C4-2B (cell line): ENCODE results near the gene PRPF18.

ENCODE experiments used
- ZFX ChIP-seq: fragments of 450-650 bp; IDR thresholded peaks from 2 replicates; pipeline ENCODE4 v1.6.1; 2017
- TF ChIP-seq, protein P1 (sequence below): fragments of 450-650 bp; conservative IDR thresholded peaks from 2 replicates; pipeline ENCODE4 v1.5.1; 2017; ENCODE audit warnings: mild to moderate bottlenecking

DNA sequence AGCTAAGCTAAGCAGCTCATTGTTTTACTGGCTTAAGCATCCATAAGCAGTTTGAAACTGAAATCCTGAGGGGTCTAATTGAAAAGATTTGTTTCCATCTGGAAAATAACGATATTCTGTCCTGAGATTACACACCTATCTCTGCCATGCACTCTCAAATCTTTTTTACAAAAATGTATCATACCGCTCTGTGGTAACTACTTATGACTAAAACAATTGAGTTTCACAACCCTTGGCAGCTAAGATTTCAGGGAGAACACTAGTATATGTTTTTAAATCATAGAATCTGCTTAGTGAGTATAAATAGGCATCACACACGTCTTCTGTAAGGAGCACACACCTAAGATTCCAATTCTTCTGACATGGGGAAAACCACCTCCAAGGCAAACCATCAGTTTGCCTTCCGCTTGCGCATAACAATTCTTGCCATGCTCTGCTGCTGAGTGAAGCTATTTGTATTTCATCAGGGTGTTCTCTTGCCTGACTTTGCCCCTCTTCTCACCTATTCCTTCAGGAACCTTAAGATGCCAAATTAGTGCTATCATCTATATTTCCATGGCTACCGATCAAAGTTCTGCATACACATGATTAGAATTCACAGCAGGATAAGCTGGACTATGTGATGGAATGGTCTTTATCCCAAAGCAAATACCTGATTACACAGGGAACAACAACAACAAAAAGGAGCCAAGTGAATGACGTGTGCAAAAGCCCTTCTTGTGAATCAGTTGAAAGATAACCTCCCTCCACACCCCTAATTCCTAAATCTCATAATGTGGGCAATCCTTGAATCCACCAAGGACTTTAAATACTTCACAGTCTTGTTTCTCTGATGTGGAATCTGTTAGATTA lies 40.9 kb downstream of the PRPF18 start:
- TF ChIP-seq, protein P1, sequence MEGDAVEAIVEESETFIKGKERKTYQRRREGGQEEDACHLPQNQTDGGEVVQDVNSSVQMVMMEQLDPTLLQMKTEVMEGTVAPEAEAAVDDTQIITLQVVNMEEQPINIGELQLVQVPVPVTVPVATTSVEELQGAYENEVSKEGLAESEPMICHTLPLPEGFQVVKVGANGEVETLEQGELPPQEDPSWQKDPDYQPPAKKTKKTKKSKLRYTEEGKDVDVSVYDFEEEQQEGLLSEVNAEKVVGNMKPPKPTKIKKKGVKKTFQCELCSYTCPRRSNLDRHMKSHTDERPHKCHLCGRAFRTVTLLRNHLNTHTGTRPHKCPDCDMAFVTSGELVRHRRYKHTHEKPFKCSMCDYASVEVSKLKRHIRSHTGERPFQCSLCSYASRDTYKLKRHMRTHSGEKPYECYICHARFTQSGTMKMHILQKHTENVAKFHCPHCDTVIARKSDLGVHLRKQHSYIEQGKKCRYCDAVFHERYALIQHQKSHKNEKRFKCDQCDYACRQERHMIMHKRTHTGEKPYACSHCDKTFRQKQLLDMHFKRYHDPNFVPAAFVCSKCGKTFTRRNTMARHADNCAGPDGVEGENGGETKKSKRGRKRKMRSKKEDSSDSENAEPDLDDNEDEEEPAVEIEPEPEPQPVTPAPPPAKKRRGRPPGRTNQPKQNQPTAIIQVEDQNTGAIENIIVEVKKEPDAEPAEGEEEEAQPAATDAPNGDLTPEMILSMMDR, result no peak
- no peak for TF ChIP-seq ZFX
